GM20431 (cell line): Measurements from ENCODE around the gene ADCY2.

ENCODE experiments used
- in situ Hi-C: fragments of 300-500 bp; cut with MseI, MboI; formaldehyde crosslinking; loops from one replicate; pipeline ENCODE4 v1.15.0; 2020; ENCODE audit warnings: low sequenced_read_pairs; ENCODE audit not compliant: unreplicated experiment

The ADCY2 gene

DNA sequence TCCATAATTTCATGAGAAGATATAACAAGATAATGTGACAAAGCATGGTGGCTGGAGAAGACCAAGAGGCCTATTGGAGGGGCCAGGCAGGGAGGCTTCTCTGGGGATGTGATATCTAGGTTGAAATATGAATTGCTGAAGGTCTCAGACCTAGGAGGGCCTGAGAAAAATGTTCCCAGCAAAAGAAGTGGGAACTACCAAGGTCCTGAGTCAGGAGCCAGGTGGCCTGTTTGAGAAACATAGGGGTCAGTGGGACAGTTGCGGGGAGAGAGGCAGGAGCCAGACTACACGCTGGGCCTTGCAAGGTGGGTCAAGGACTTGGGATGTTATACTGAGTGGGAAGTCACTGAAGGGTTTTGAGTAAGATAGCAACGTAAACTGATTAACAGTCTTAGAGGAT, 238.9 kb downstream of the ADCY2 start:
- in situ Hi-C loops = no loop called here

GRCh38 chr5:7638456-7638855, 242.5 kb downstream of the ADCY2 start:
- in situ Hi-C loops = no loop called here

- in situ Hi-C loops = no loop called here
These were observed 246.1 kb downstream of the ADCY2 start for GRCh38 chr5:7642029-7642428.

DNA sequence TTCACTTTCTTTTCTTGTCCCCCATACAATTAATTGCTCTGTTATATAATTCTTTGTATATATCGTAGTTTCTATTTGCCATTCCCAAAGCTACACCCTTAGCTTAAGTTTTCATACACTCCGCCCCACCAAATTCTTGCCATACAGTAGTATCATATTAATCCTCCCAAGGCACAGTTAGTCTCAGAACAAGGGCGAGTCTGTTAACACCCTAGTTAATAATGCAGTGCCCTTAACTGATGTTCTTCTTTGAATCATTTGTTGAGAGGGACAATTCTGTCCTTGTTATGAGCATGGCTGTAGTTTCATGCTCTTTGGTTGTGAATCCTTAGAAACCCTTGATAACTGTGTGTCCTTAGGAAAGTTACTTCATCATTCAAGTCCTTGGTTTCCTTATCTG, 248.8 kb downstream of the ADCY2 start:
- in situ Hi-C loops = no loop called here

GRCh38 chr5:7650755-7651154, 254.8 kb downstream of the ADCY2 start:
- in situ Hi-C loops = no loop called here

DNA sequence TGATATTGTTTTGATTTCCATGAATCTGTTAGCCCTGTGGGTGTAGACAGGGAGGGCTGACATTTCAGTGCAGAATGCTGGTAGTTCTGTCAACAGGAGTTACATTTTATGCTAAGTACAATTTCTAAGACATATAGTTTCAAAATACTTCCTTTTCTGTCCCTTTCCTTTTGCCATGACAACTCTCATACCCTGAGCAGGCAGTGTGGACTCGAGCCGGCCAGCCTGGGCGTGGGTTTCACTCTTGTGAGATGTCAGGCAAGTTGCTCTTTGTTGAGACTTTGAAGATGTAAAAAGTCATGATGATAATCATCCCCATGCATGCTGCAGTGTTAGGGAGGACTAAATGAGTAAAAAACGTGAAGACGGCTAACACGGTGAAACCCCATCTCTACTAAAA, 257.1 kb downstream of the ADCY2 start:
- in situ Hi-C loops = no loop called here

GRCh38 chr5:7657153-7657552, 261.2 kb downstream of the ADCY2 start:
- in situ Hi-C loops = no loop called here

GRCh38 chr5:7659420-7659819, 263.5 kb downstream of the ADCY2 start:
- in situ Hi-C loops = no loop called here

DNA sequence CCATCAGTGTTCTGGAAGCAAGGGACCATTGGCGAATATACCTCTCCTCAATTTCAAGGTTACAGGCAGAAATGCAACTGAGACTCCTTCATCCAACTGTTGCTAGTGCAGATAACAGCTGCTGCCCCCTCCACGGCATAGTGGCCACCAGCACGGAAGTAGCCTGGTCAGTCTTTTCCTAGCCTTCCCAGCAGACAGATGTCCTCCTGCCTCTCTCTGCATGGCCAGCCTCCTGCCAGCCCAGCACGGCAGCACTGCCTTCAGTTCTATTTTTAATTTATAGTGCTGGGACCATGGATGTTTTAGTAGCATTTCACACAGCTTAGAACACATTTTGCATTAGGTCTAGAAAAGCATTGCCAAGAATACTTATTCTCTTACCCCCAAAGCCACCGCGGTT, 266.4 kb downstream of the ADCY2 start:
- in situ Hi-C loops = no loop called here

DNA sequence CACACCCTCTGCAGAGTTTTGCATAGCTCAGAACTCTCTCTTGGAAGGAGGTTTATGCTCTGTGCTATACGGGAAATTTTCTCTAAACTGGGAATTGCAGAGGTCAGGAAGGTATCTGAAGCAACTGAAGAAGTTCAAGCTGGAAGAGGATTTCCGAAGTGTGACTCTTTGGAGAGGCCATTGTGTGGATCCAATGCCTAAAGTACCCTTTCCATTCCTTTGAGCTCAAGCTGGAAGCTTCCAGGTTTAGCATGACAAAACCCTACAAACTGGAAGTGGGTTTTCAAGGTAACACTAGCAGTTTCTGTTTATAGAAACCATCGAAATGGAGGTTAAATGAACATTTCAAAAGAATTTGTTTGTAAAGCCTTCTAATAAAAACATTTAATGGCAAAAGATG, 267.9 kb downstream of the ADCY2 start:
- in situ Hi-C loops = no loop called here

GRCh38 chr5:7664208-7664607, 268.3 kb downstream of the ADCY2 start:
- in situ Hi-C loops = no loop called here

DNA sequence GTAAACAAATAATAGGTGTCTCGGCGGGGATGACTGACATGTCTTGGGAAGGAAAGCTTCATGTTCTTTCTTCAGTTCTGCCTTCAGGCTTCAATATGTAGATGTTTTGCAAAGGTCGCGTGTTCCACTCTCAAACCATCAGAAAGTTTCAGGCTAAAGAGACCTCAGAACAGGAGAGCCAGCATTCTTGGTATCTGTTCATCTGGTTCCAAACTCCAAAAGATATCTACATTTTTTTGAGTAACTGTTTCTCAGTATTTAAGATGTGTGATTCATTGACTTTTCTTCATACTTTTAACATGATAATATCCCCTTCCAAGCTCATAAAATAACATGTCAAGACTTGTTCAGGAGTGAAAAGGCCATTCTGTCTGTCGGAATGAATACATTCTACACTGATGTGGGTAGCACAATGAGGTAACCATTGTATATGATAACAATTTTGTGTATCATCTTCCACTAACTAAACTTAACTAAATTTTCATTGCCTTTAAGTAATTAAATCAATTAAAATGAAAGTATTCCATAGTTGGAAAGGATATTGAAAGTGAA, 271.4 kb downstream of the ADCY2 start:
- in situ Hi-C loops = no loop called here

GRCh38 chr5:7668161-7668560, 272.2 kb downstream of the ADCY2 start:
- in situ Hi-C loops = no loop called here

DNA sequence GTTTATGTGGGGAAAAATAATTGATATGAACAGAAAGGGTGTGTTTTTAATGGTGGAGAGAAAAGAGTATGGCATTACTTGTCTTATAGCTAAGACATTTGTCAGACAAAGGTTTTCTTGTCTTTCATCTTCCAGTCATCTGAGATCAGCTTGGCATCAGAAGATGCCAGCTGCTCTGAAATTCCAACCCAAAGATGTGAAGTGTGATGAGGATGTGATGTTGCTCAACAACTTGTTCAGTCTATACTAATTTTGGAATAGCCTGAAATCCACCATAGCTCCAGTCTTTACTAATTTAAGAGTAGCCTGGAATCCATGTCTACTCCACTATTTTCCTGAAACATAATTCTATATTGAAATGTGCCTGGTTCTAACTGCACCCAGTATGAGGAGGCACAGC, 272.7 kb downstream of the ADCY2 start:
- in situ Hi-C loops = no loop called here

- in situ Hi-C loops = no loop called here
These were observed 275.5 kb downstream of the ADCY2 start for GRCh38 chr5:7671381-7671993.

GRCh38 chr5:7673658-7674057, 277.7 kb downstream of the ADCY2 start:
- in situ Hi-C loops = no loop called here

DNA sequence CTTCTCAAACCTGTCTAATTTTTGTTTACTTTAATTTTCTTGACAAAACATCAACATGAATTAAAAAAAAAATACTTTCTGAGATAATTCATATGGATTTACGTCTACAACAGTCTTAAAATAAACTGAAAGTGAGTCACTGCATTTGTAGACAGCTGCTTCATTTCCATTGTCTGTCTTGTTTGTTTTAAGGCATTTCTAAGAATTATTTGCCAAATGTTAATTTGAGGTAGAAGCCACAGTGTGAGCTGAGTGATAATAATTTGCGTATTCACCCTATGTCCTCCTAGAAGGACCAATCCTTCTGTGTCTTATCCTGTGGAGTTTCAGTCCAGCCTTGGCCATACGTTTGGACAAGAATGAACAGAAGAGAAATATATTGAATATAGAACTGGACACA, 280.5 kb downstream of the ADCY2 start:
- in situ Hi-C loops = no loop called here

DNA sequence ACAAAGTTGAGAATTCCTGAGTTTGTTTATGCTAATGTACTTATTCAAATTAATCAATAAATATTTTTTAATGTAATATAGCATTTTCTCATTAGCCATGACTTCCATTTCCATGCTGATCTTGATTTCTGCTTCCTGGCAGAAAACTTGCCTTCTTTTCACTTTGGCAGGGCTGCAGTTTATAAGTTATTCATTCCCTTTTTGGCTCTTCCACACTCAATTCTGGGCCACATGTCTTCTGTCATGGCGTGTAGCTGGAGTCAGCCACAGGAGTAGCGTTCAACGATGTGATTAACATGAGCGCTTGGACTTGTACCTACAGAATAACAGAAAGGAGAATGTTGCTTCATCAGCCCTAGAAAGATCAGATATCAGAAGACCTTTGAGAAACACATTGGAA, 282.1 kb downstream of the ADCY2 start:
- in situ Hi-C loops = no loop called here

DNA sequence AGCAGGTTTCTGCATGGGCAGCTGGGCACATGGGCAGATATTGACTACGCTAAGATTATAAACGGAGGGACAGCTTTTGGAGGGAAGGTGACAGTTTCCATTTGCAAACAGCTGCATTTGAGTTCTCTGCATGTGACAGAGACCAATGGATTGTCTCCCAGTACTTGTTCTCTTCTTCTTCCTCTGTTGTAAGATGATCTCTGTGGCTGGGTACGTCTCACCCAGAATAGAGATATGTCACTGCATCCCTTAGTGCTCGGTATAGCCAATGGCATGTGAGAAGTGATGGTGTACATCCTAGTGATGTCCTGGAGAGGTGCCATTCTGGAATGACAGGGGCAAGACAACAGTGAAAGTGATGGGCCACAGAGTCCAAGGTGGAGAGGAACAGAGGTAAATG, 283.7 kb downstream of the ADCY2 start:
- in situ Hi-C loops = no loop called here

GRCh38 chr5:7680260-7680659, 284.3 kb downstream of the ADCY2 start:
- in situ Hi-C loops = no loop called here

GRCh38 chr5:7682379-7682778, 286.4 kb downstream of the ADCY2 start:
- in situ Hi-C loops = no loop called here

DNA sequence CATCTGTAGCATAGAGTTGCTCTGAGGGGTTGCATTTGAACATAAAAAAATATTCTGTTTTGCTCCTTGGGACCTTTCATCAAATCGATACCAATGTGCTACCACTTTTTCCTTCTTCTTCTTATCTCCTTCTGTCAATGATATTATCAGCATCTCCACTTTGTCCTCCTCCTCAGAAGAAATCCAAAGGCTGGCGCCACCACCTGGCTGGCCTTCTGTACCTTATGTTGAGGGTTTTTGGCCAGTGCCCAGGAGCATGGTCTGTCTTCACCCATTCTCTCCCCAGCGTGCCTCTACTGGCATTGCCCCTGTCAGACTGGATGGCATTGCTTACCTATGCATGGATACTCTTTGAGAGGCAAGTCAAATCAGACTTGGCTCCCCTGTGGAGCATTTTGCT, 287.8 kb downstream of the ADCY2 start:
- in situ Hi-C loops = no loop called here
